HUES6 (cell line): Measurements from ENCODE around the gene PFKFB3.
"Not testable (repeated sequence)": the region's sequence is repeated elsewhere in the genome, so short reads cannot be mapped to it uniquely, and the experiment has no call there.

Source experiments
- H3K27ac ChIP-seq: 2 replicates; pipeline ENCODE4 v1.7.0; 2013; ENCODE audit warnings: low read depth, mild to moderate bottlenecking, low read length, inconsistent platforms
- H3K27me3 ChIP-seq: 2 replicates; pipeline ENCODE4 v1.6.1; 2013; ENCODE audit warnings: low read length; ENCODE audit not compliant: control insufficient read depth, insufficient read depth
- H3K36me3 ChIP-seq: 2 replicates; pipeline ENCODE4 v1.6.1; 2013; ENCODE audit warnings: low read length; ENCODE audit not compliant: control insufficient read depth, insufficient read depth
- H3K4me1 ChIP-seq: 2 replicates; pipeline ENCODE4 v1.6.1; 2013; ENCODE audit warnings: low read length; ENCODE audit not compliant: control insufficient read depth, insufficient read depth
- H3K4me3 ChIP-seq: 2 replicates; pipeline ENCODE4 v1.5.1; 2013; ENCODE audit warnings: low read depth, low read length
- H3K9ac ChIP-seq: one replicate; pipeline ENCODE4 v1.6.1; 2013; ENCODE audit warnings: mild to moderate bottlenecking, low read length
- H3K9me3 ChIP-seq: 2 replicates; pipeline ENCODE4 v1.6.1; 2013; ENCODE audit warnings: low read depth, low read length; ENCODE audit not compliant: control insufficient read depth, insufficient read depth

PFKFB3 gene

DNA sequence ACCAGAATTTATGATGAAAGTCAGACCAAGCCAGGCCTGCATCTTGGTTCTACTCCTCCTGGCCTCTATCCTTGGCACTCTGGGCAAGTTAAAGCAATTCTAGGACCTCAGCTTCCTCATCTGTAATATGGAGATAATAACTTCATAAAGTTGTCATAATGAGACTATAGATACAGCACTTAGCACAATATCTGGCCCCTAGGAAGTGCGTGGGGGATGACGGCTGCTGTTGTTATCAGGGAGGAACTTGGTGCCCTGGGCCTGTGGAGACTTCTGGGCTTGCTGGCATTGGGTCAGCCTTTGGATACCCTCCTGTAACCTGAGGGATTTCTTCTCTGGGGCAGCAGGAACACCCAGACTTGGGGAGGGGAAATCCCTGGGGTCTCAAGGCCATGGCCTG is 27.6 kb downstream of the PFKFB3 start:
- Histone ChIP-seq H3K4me1 (no peaks in the 10 kb centered on the region), H3K9ac (no peak overlapping the region), H3K9me3 (no peaks in the 10 kb centered on the region), H3K36me3 (peaks cover 90% of the 10 kb centered on the region), H3K4me3 (no peak overlapping the region), H3K27me3 (no peaks in the 10 kb centered on the region), H3K27ac (no peak overlapping the region)

DNA sequence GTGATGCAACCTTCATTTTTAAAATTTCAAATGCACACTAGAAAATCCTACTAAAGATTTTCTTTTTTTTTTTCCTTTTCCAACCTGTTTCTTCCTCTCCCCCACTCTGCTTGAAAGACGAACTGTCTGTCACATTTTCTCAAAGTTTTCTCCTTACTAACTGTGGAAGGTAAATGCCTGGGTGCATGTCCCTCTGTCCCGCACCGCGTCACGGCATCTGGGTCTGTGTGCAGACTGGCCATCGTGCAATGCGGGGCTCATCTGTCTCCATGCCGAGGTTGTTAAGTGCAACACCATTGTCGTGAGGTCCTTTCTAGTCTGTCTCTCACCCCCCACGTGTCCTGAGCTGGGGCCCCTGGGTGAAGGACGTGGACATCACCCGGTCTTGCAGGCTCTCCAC is 28.4 kb downstream of the PFKFB3 start:
- H3K27me3 ChIP-seq = no peaks in the 10 kb centered on the region
- no peaks in the 10 kb centered on the region for H3K9me3 ChIP-seq
- no peak overlapping the region for H3K27ac ChIP-seq
- H3K36me3 ChIP-seq = peaks cover 82% of the 10 kb centered on the region
- H3K4me1 ChIP-seq = no peaks in the 10 kb centered on the region
- no peak overlapping the region for H3K4me3 ChIP-seq
- no peak overlapping the region for H3K9ac ChIP-seq

GRCh38 chr10:6231730-6232129 is 29.0 kb downstream of the PFKFB3 start:
- Histone ChIP-seq H3K9ac (no peak overlapping the region), H3K36me3 (peaks cover 76% of the 10 kb centered on the region)

GRCh38 chr10:6232225-6232807 is 29.6 kb downstream of the PFKFB3 start:
- Histone ChIP-seq H3K27ac (no peak overlapping the region), H3K9me3 (no peaks in the 10 kb centered on the region), H3K9ac (no peak overlapping the region), H3K36me3 (peaks cover 72% of the 10 kb centered on the region), H3K27me3 (no peaks in the 10 kb centered on the region), H3K4me1 (no peaks in the 10 kb centered on the region), H3K4me3 (no peak overlapping the region)

More at GRCh38 chr10:6231730-6232129, 29.0 kb downstream of the PFKFB3 start:
- no peaks in the 10 kb centered on the region for H3K9me3 ChIP-seq
- H3K4me3 ChIP-seq = no peak overlapping the region
- no peaks in the 10 kb centered on the region for H3K27me3 ChIP-seq
- no peak overlapping the region for H3K27ac ChIP-seq
- no peaks in the 10 kb centered on the region for H3K4me1 ChIP-seq

DNA sequence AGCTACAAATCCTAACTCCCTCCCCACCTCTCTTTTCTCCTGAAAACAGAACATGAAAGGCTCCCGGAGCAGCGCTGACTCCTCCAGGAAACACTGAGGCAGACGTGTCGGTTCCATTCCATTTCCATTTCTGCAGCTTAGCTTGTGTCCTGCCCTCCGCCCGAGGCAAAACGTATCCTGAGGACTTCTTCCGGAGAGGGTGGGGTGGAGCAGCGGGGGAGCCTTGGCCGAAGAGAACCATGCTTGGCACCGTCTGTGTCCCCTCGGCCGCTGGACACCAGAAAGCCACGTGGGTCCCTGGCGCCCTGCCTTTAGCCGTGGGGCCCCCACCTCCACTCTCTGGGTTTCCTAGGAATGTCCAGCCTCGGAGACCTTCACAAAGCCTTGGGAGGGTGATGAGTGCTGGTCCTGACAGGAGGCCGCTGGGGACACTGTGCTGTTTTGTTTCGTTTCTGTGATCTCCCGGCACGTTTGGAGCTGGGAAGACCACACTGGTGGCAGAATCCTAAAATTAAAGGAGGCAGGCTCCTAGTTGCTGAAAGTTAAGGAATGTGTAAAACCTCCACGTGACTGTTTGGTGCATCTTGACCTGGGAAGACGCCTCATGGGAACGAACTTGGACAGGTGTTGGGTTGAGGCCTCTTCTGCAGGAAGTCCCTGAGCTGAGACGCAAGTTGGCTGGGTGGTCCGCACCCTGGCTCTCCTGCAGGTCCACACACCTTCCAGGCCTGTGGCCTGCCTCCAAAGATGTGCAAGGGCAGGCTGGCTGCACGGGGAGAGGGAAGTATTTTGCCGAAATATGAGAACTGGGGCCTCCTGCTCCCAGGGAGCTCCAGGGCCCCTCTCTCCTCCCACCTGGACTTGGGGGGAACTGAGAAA is 30.4 kb downstream of the PFKFB3 start:
- no peaks in the 10 kb centered on the region for H3K27me3 ChIP-seq
- no peak overlapping the region for H3K9ac ChIP-seq
- H3K9me3 ChIP-seq = no peaks in the 10 kb centered on the region
- H3K27ac ChIP-seq = no peak overlapping the region
- H3K36me3 ChIP-seq = peaks cover 64% of the 10 kb centered on the region
- H3K4me1 ChIP-seq = no peaks in the 10 kb centered on the region
- no peak overlapping the region for H3K4me3 ChIP-seq

DNA sequence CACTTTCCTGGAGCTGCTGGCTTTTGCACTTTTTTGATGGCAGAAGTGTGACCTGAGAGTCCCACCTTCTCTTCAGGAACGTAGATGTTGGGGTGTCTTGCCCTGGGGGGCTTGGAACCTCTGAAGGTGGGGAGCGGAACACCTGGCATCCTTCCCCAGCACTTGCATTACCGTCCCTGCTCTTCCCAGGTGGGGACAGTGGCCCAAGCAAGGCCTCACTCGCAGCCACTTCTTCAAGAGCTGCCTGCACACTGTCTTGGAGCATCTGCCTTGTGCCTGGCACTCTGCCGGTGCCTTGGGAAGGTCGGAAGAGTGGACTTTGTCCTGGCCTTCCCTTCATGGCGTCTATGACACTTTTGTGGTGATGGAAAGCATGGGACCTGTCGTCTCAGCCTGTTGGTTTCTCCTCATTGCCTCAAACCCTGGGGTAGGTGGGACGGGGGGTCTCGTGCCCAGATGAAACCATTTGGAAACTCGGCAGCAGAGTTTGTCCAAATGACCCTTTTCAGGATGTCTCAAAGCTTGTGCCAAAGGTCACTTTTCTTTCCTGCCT is 31.1 kb downstream of the PFKFB3 start:
- H3K27me3 ChIP-seq = no peaks in the 10 kb centered on the region
- 0 out of 2 replicates have a peak, but pooled peaks cover 2% of the 10 kb centered on the region for H3K9me3 ChIP-seq
- no peak overlapping the region for H3K27ac ChIP-seq
- H3K36me3 ChIP-seq = peaks cover 57% of the 10 kb centered on the region
- H3K4me3 ChIP-seq = no peak overlapping the region
- H3K4me1 ChIP-seq = no peaks in the 10 kb centered on the region
- H3K9ac ChIP-seq = no peak overlapping the region

GRCh38 chr10:6234371-6234770 is 31.6 kb downstream of the PFKFB3 start:
- Histone ChIP-seq H3K9me3 (0 out of 2 replicates have a peak, but pooled peaks cover 2% of the 10 kb centered on the region), H3K27me3 (no peaks in the 10 kb centered on the region), H3K36me3 (peaks cover 51% of the 10 kb centered on the region), H3K9ac (no peak overlapping the region), H3K4me3 (no peak overlapping the region), H3K27ac (no peak overlapping the region), H3K4me1 (peaks cover 3% of the 10 kb centered on the region; the same call in 1 of the 2 replicates)

DNA sequence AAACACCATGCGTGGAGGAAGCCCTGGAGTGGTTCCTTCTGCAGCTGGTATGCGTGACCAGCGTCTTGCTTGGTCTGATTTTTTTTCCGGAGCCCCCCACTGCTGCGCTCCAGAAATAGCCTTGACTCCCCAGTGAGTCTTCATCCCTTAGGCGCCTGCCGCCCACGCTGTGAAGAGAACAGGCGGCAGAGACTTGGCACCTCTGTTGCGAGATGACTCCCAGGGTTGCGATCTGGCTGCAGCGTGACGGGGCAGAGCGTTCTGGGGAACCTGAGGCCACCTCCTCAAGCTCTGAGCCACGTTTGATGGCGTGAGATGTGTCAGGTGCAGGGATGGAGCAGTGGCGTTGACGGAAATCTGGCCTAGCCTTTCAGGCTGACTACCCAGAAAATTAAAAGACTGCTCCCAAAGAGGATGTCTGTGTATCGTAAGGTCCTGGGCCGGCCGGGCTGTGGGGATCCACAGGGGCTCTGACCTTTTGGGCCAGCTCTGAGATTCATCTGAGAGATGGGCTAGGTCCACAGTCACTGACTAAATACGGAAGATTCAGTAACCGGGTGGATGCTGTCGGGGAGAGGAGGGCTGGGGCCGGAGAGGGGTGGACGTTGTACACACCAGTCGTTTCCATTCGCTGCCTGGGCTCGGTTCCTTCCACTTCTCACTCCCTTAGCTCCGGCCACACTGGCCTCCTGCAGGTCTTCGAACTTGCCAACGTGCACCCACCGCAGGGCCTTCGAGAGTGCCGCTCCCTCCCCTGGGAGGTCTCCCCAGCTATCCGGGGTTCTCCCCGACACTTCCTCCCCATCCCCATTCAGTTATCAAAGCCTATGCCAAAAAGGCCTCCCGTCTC is 33.8 kb downstream of the PFKFB3 start:
- no peak overlapping the region for H3K27ac ChIP-seq
- H3K9me3 ChIP-seq = 0 out of 2 replicates have a peak, but pooled peaks cover 2% of the 10 kb centered on the region
- no peak overlapping the region for H3K4me3 ChIP-seq
- H3K36me3 ChIP-seq = peaks cover 35% of the 10 kb centered on the region
- no peak overlapping the region for H3K9ac ChIP-seq
- H3K27me3 ChIP-seq = no peaks in the 10 kb centered on the region
- peaks cover 3% of the 10 kb centered on the region; the same call in 1 of the 2 replicates for H3K4me1 ChIP-seq

GRCh38 chr10:6237199-6237530 is 34.4 kb downstream of the PFKFB3 start:
- H3K9ac ChIP-seq = no peak overlapping the region
- peaks cover 29% of the 10 kb centered on the region for H3K36me3 ChIP-seq
- H3K4me3 ChIP-seq = no peak overlapping the region
- no peak overlapping the region for H3K27ac ChIP-seq
- H3K4me1 ChIP-seq = peaks cover 3% of the 10 kb centered on the region; the same call in 1 of the 2 replicates
- H3K27me3 ChIP-seq = no peaks in the 10 kb centered on the region
- H3K9me3 ChIP-seq = 0 out of 2 replicates have a peak, but pooled peaks cover 2% of the 10 kb centered on the region

DNA sequence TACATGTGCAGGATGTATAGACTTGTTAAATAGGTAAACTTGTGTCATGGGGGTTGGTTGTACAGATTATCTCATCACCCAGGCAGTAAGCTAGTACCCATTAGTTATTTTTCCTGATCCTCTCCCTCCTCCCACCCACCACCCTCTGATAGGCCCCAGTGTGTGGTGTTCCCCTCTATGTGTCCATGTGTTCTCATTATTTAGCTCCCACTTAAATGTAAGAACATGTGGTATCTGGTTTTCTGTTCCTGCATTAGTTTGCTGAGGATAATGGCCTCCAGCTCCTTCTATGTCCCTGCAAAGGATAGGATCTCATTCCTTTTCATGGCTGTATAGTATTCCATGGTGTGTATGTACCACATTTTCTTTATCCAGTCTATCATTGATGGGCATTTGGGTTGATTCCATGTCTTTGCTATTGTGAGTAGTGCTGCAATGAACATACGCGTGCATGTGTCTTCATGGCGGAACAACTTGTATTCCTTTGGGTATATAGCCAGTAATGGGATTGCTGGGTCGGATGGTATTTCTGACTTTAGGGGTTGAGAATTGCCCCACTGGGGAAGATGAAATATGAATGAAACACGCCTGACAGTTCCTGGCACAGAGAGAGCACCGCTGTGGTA is 36.0 kb downstream of the PFKFB3 start:
- not testable (repeated sequence) for H3K9ac ChIP-seq, H3K4me1 ChIP-seq, H3K9me3 ChIP-seq, H3K27ac ChIP-seq, H3K4me3 ChIP-seq, H3K27me3 ChIP-seq
- peaks cover 13% of the 10 kb centered on the region for H3K36me3 ChIP-seq
